Mucosa of descending colon (tissue), 3 donors: ENCODE results near the gene E4F1. TPM values are rescaled to one million over a fixed set of nuclear protein-coding genes. Genes with fewer than 3 reads are reported as not detected.

Experiments used
- ATAC-seq: fragments of 200-7000 bp; cut with Tn5 transposase; one replicate; pipeline ENCODE4 v1.9.1; 2020; ENCODE audit warnings: mild to moderate bottlenecking, moderate library complexity
- DNase-seq, 3 donors: peaks; one replicate each; pipeline ENCODE4 v3.0.0-alpha.2; 2020
- H3K36me3 ChIP-seq: fragments of 200-600 bp; one replicate; pipeline ENCODE4 v1.8.0; 2021; ENCODE audit warnings: low read depth, mild to moderate bottlenecking
- H3K4me1 ChIP-seq: fragments of 200-600 bp; one replicate; pipeline ENCODE4 v1.8.0; 2021; ENCODE audit warnings: low read depth, mild to moderate bottlenecking
- H3K4me3 ChIP-seq: fragments of 200-600 bp; one replicate; pipeline ENCODE4 v1.8.0; 2021; ENCODE audit warnings: mild to moderate bottlenecking
- H3K9me3 ChIP-seq: fragments of 200-600 bp; one replicate; pipeline ENCODE4 v1.8.0; 2021; ENCODE audit warnings: mild to moderate bottlenecking
- intact Hi-C, 2 donors: fragments of 100-400 bp; cut with DNase I in 1 of 2; cut with micrococcal nuclease in 1 of 2; formaldehyde crosslinking; loops; one replicate each; pipeline versions ENCODE4 v1.11.0 to v1.11.1; 2022; cut with DNase I, micrococcal nuclease
- total RNA-seq, 3 donors: library from RNA; stranded (reverse); fragmentation: NEBNext Ultra II Directional in 2 of 3; extraction: Animal tissue kit (Norgen Biotek cat#: 25700) in 2 of 3; gene quantifications; one replicate each; pipeline versions ENCODE4 v1.2.1 to v1.2.4, GENCODE V29; 2021 to 2023
- TF ChIP-seq, protein P1 (sequence below): fragments of 200-600 bp; IDR thresholded peaks from one replicate; pipeline ENCODE4 v1.8.0; 2022; ENCODE audit warnings: antibody characterized with exemption, mild to moderate bottlenecking
- donor health status: DM: no; HTN: no; CAD: no; lungs with moderate emphysema.
- donor health status: DM: no; HTN: no; CAD: no.
- donor health status: DM: no; HTN: yes; CAD: no.

E4F1 gene
- total RNA-seq, 3 donors from 2014 or later, result 23.5 to 28.3 (median 24.2) TPM

DNA sequence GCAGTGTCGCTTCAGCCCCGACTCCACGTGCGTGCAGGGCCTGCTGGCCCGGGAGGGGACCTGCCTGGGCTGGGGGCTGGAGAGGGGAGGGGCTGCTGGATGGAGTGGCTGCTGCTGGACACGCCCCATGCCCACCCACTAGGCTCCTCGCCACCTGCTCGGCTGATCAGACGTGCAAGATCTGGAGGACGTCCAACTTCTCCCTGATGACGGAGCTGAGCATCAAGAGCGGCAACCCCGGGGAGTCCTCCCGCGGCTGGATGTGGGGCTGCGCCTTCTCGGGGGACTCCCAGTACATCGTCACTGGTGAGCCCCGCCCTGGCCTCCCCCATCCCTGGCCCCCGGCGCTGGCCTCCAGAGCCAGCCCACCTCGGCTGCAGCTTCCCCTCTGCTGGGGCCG lies 15.1 kb upstream of the E4F1 start:
- H3K36me3 ChIP-seq, result no peaks in the 10 kb centered on the region

DNA sequence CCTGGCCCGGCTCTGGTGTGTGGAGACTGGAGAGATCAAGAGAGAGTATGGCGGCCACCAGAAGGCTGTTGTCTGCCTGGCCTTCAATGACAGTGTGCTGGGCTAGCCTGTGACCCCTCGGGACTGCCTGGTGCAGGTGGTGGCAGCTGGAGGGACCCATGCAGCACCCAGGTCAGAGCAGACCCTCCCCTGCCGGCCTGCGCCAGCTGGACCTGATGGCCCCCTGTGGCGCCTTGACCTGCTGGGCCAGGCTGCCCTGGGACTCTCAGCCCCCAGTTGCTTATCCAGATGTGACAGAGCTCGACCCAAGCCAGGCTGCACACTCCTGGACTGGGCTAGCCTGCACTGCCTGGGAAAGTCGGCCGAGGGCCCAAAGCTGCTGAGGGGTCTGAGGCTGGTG lies 14.6 kb upstream of the E4F1 start:
- ATAC-seq (no peak), DNase-seq (no peak)
- Histone ChIP-seq H3K4me1 (peaks cover 29% of the 10 kb centered on the region), H3K36me3 (no peaks in the 10 kb centered on the region), H3K4me3 (no peak overlapping the region), H3K9me3 (no peaks in the 10 kb centered on the region)
- TF ChIP-seq, protein P1, sequence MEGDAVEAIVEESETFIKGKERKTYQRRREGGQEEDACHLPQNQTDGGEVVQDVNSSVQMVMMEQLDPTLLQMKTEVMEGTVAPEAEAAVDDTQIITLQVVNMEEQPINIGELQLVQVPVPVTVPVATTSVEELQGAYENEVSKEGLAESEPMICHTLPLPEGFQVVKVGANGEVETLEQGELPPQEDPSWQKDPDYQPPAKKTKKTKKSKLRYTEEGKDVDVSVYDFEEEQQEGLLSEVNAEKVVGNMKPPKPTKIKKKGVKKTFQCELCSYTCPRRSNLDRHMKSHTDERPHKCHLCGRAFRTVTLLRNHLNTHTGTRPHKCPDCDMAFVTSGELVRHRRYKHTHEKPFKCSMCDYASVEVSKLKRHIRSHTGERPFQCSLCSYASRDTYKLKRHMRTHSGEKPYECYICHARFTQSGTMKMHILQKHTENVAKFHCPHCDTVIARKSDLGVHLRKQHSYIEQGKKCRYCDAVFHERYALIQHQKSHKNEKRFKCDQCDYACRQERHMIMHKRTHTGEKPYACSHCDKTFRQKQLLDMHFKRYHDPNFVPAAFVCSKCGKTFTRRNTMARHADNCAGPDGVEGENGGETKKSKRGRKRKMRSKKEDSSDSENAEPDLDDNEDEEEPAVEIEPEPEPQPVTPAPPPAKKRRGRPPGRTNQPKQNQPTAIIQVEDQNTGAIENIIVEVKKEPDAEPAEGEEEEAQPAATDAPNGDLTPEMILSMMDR, result no peak
- intact Hi-C loops, result no loop called here

More for the DNA sequence above, 15.1 kb upstream of the E4F1 start:
- Histone ChIP-seq H3K9me3 (no peaks in the 10 kb centered on the region), H3K4me3 (no peak overlapping the region), H3K4me1 (peaks cover 25% of the 10 kb centered on the region)
- intact Hi-C loops, result no loop called here
- TF ChIP-seq, protein P1, result no peak
- ATAC-seq (no peak), DNase-seq (no peak)

DNA sequence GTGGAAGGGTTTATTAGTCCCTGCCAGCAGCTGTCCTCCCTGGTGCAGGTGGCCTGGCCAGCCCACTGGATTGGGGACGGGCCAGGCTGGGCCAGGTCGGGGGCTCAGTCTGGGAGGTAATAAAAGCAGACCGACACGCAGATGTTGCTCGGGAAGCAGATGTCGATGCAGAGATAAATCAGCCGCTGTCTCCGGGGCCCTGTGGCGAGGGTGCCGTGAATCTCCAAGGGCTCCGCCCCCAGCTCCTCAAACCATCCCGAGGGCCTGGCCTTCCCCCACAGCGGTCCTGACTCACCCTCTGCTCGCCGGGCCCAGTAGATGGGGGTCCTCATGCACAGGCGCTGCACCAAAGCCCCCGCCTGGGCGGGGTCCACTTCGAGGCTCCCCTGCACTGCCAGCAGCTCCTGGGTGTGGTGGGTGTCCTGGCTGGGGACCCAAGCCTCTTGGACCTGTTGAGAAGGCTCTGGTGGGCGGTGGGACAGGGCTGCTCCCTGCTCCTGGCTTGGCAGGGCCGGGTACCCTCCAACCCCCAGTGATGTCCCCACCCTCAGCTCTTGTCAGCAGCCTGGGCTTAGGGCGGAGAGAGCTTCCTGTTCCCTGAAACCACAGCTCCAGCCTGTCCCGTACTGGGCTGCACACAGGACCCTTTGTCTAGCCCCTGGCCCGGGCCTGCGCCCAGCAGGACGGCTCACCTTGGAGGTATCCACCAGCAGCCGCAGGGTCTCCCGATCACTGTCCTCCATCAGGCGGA lies 14.0 kb upstream of the E4F1 start:
- intact Hi-C loops, result no loop called here
- Histone ChIP-seq H3K4me3 (no peak overlapping the region), H3K4me1 (peaks cover 31% of the 10 kb centered on the region), H3K36me3 (no peaks in the 10 kb centered on the region), H3K9me3 (no peaks in the 10 kb centered on the region)
- no peak for ATAC-seq
- no peak for DNase-seq
- TF ChIP-seq, protein P1, result no peak

DNA sequence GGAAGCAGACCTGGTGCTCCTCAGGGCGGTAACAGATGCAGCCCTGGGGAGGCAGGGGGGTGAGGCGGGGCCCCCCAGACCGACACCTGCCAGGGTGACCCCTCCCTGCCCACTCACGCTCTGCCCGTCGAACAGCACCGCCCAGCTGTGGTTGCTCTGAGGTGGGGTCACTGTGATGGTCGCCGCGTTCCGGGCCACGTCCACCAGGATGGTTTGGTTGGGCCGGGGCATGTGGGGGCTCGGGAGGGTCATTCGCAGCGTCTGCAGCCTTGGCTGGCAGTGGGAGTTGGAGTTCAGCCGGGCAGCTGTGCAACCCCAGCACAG lies 13.4 kb upstream of the E4F1 start:
- Histone ChIP-seq H3K9me3 (no peaks in the 10 kb centered on the region), H3K36me3 (no peaks in the 10 kb centered on the region), H3K4me3 (no peak overlapping the region), H3K4me1 (peaks cover 29% of the 10 kb centered on the region)
- DNase-seq (no peak), ATAC-seq (no peak)
- TF ChIP-seq, protein P1, result no peak
- intact Hi-C loops, result no loop called here

DNA sequence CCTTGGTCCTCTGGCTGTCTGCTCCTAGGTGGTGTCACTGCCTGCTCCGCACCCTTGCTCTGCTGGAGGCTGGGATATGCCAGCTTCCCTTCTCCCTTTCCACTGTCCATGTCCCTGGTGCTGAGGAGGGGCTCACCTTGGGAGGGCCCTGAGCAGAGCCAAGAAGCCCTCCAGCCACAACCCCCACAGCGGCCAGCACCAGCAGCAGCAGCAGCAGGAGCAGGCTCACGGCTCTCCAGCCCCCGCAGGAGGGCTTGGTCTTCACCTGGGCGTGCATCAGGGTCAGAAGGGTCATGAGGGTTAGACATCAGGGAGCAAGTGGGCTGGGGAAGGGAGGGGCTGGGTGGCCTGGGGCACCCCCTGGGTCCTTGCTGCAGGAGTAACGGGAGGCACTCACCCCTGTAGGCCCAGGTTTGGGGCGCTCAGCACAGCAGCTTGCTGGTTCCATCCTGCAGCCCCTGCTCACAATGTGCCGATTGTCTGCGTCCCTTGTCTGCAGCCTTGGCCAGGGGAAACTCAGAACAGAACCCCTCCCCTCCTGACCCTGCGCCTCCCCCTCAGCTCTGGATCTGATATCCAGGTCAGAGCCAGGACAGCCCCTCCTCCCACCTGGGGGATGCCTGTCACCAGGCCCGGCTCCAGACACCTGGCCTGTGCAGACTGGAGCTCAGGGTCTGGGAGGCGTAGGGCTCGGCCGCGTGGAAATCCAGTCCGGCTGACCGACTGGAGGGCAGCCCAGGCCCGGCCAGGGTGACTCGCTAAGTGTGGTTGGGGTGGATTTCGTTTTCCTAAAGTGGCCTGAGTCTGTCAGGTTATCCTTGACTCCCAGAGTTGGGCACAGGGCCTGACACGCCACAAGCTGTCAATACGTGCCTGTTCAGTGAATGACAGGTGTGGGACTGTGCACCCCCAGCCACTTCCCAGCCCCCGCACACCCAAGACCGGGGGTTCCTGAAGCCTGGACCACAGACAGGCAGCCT lies 12.7 kb upstream of the E4F1 start, which contains the start of gene BRICD5:
Gene BRICD5 (minus strand): TSS at position 478 of the 980 bp plus-strand sequence. CDS start 30 bp downstream, at position 448.
- no peak for ATAC-seq
- no peaks in the 10 kb centered on the region for H3K36me3 ChIP-seq
- H3K4me1 ChIP-seq, result peaks cover 29% of the 10 kb centered on the region
- no peak within 1 kb of the TSS for H3K4me3 ChIP-seq
- TF ChIP-seq, protein P1, result no peak
- intact Hi-C loops, result no loop called here
- H3K9me3 ChIP-seq, result no peaks in the 10 kb centered on the region
- no peak for DNase-seq
